Natural killer cell (primary cell): Measurements from ENCODE around the gene PRR5L. TPM values are rescaled to one million over a fixed set of nuclear protein-coding genes. Genes with fewer than 3 reads are reported as not detected.
A peak's percentile ranks its signal among the peaks of the same experiment; 100 is the strongest.

Source experiments
- ATAC-seq, 3 donors: fragments of 150-1000 bp in 2 of 3; fragments of 200-7000 bp in 1 of 3; cut with Tn5 transposase; 1 replicate in 1 of 3; 2 replicates in 2 of 3; pipeline ENCODE4 v1.10.0; 2021; ENCODE audit warnings: mild to moderate bottlenecking in 2 of 3, moderate library complexity in 2 of 3
- DNase-seq, 2 donors: peaks; one replicate each; pipeline versions ENCODE4 v3.0.0 to v3.0.0-alpha.2; 2013 to 2021; ENCODE audit warnings: mixed read lengths in 1 of 2
- H3K27ac ChIP-seq: one replicate; pipeline ENCODE4 v1.5.1; 2013; ENCODE audit warnings: mild to moderate bottlenecking, low read length
- H3K27me3 ChIP-seq: one replicate; pipeline ENCODE4 v1.6.1; 2013; ENCODE audit warnings: low read length; ENCODE audit not compliant: control insufficient read depth, insufficient read depth
- H3K36me3 ChIP-seq: one replicate; pipeline ENCODE4 v1.6.1; 2013; ENCODE audit warnings: low read length; ENCODE audit not compliant: control insufficient read depth, insufficient read depth
- H3K4me1 ChIP-seq: one replicate; pipeline ENCODE4 v1.6.1; 2013; ENCODE audit warnings: low read length; ENCODE audit not compliant: control insufficient read depth, insufficient read depth
- H3K4me3 ChIP-seq: one replicate; pipeline ENCODE4 v1.5.1; 2013; ENCODE audit warnings: low read length
- H3K9me3 ChIP-seq: one replicate; pipeline ENCODE4 v1.6.1; 2013; ENCODE audit warnings: low read length; ENCODE audit not compliant: control insufficient read depth, insufficient read depth
- H3K27ac Mint-ChIP-seq, 2 donors: one replicate each; pipeline ENCODE4 v1.8.0; 2022; ENCODE audit warnings: mild to moderate bottlenecking in 2 of 2, mixed read lengths in 2 of 2, moderate library complexity in 1 of 2
- H3K27me3 Mint-ChIP-seq, 2 donors: one replicate each; pipeline ENCODE4 v1.8.0; 2022; ENCODE audit warnings: low read depth in 2 of 2, mixed read lengths in 2 of 2
- H3K36me3 Mint-ChIP-seq: one replicate; pipeline ENCODE4 v1.8.0; 2022; ENCODE audit warnings: mixed read lengths
- H3K4me1 Mint-ChIP-seq, 2 donors: one replicate each; pipeline ENCODE4 v1.8.0; 2022; ENCODE audit warnings: mixed read lengths in 2 of 2
- H3K4me3 Mint-ChIP-seq: one replicate; pipeline ENCODE4 v1.8.0; 2022; ENCODE audit warnings: mild to moderate bottlenecking, moderate library complexity, mixed read lengths
- H3K9me3 Mint-ChIP-seq, 2 donors: one replicate each; pipeline ENCODE4 v1.8.0; 2022; ENCODE audit warnings: mixed read lengths in 2 of 2
- CTCF ChIP-seq: fragments of 200-600 bp; IDR thresholded peaks from one replicate; pipeline ENCODE4 v1.8.0; 2022; ENCODE audit warnings: antibody characterized with exemption
- WGBS: methylation state at CpG from one replicate; pipeline ENCODE4 v1.1.7; 2013; ENCODE audit warnings: missing lambda C conversion rate; ENCODE audit not compliant: insufficient coverage; 5-methylcytosine and 5-hydroxymethylcytosine counted together
- intact Hi-C: fragments of 100-400 bp; cut with micrococcal nuclease; formaldehyde crosslinking; loops from one replicate; pipeline ENCODE4 v1.14.2; 2022
- total RNA-seq, 4 donors: library from RNA; stranded (reverse); fragments of 120-200 nt in 1 of 4; gene quantifications; one replicate each; pipeline versions ENCODE4 v1.2.3 to v1.2.4, GENCODE V29; 2013 to 2022

The PRR5L gene
- total RNA-seq, 3 donors from 2014 or later (not counting 1 experiment from before 2014, with no cell fraction given), result 128 to 367 (median 303) TPM

GRCh38 chr11:36426226-36426848 is 130.2 kb downstream of the PRR5L start:
- H3K4me3 ChIP-seq, result no peak overlapping the region
- no peaks in the 10 kb centered on the region for H3K27me3 ChIP-seq
- peak overlapping the region; percentile 89 to 97 for H3K27ac Mint-ChIP-seq
- ATAC-seq (peak; percentile 69 to 82 (median 81)), DNase-seq (peak in 1 of 2 donors; percentile 48)
- no peaks in the 10 kb centered on the region for H3K9me3 Mint-ChIP-seq
- no peaks in the 10 kb centered on the region for H3K27me3 Mint-ChIP-seq
- peaks cover 20% of the 10 kb centered on the region for H3K36me3 Mint-ChIP-seq
- no peaks in the 10 kb centered on the region for H3K9me3 ChIP-seq
- H3K4me3 Mint-ChIP-seq, result peak overlapping the region; percentile 75
- H3K4me1 Mint-ChIP-seq, result peaks cover 68 to 76% of the 10 kb centered on the region in 2 donors
- peaks cover 44% of the 10 kb centered on the region for H3K36me3 ChIP-seq
- intact Hi-C loops, result loop anchor here (2.0 kb wide), 1 partner anchor 16 kb away; no protein-coding TSS in a partner anchor
- peak overlapping the region; percentile 65 for H3K27ac ChIP-seq
- H3K4me1 ChIP-seq, result peaks cover 63% of the 10 kb centered on the region
- TF ChIP-seq CTCF, result no peak
- 46% methylated on average over 4 of the region's 4 CpGs for WGBS

GRCh38 chr11:36427079-36427478 is 131.0 kb downstream of the PRR5L start:
- peaks cover 26% of the 10 kb centered on the region for H3K36me3 Mint-ChIP-seq
- TF ChIP-seq CTCF, result no peak
- peaks cover 62% of the 10 kb centered on the region for H3K4me1 ChIP-seq
- peak overlapping the region; percentile 89 to 97 for H3K27ac Mint-ChIP-seq
- peak overlapping the region; percentile 75 for H3K4me3 Mint-ChIP-seq
- H3K27me3 Mint-ChIP-seq, result no peaks in the 10 kb centered on the region
- peaks cover 67 to 76% of the 10 kb centered on the region in 2 donors for H3K4me1 Mint-ChIP-seq
- peak overlapping the region; percentile 65 for H3K27ac ChIP-seq
- ATAC-seq (no peak), DNase-seq (no peak)
- H3K4me3 ChIP-seq, result no peak overlapping the region
- H3K9me3 Mint-ChIP-seq, result no peaks in the 10 kb centered on the region
- intact Hi-C loops, result loop anchor here (2.0 kb wide), 1 partner anchor 16 kb away; no protein-coding TSS in a partner anchor
- H3K27me3 ChIP-seq, result no peaks in the 10 kb centered on the region
- H3K36me3 ChIP-seq, result peaks cover 48% of the 10 kb centered on the region
- WGBS, result 96% methylated on average over 4 of the region's 4 CpGs
- no peaks in the 10 kb centered on the region for H3K9me3 ChIP-seq

GRCh38 chr11:36427876-36428275 is 131.8 kb downstream of the PRR5L start:
- H3K4me1 ChIP-seq, result peaks cover 56% of the 10 kb centered on the region
- Mint-ChIP-seq H3K36me3 (peaks cover 26% of the 10 kb centered on the region), H3K9me3 (no peaks in the 10 kb centered on the region), H3K4me3 (no peak overlapping the region), H3K4me1 (peaks cover 69 to 72% of the 10 kb centered on the region in 2 donors), H3K27me3 (no peaks in the 10 kb centered on the region), H3K27ac (peak overlapping the region; percentile 89 to 97)
- 100% methylated on average over 3 of the region's 3 CpGs for WGBS
- H3K4me3 ChIP-seq, result no peak overlapping the region
- no peak for DNase-seq
- no peak for TF ChIP-seq CTCF
- no peaks in the 10 kb centered on the region for H3K27me3 ChIP-seq
- intact Hi-C loops, result loop anchor here (2.0 kb wide), 1 partner anchor 17 kb away; no protein-coding TSS in a partner anchor
- ATAC-seq, result no peak
- H3K9me3 ChIP-seq, result no peaks in the 10 kb centered on the region
- H3K27ac ChIP-seq, result no peak overlapping the region
- H3K36me3 ChIP-seq, result peaks cover 55% of the 10 kb centered on the region
